ENCODE measurements around the gene SYTL3. TPM values are rescaled to one million over a fixed set of nuclear protein-coding genes. Genes with fewer than 3 reads are reported as not detected.
A peak's percentile ranks its signal among the peaks of the same experiment; 100 is the strongest.

SYTL3 gene
- total and polyA plus RNA-seq, 2 experiments from 2014 or later, result 0.07 TPM; not detected in 1

DNA sequence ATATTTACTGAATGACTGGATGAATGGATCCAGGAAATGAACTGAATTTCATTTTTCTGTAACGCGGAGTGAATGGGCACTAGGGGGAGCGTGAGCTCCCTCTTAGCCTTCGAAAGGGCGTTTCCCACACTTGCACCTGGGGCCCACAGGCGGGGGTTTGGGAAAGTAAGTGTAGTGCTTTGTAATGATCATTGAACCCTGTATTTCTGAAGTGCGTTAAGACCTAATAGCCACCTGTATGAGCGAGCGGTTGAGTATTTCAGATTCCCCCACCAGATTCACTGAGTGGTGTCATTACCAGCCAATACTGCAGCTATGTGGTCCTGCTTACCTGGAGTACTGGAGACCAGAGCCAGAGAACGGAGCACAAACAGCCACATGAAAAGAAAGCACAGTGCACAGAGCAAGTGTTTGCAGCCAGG is 10.5 kb downstream of the SYTL3 start:
- ATAC-seq, result peak; percentile 76
- Histone ChIP-seq H3K36me3 (ENCODE audit: insufficient read depth) (no peaks in the 10 kb centered on the region), H4K20me1 (replicated peaks; ENCODE audit: insufficient read depth) (no peaks in the 10 kb centered on the region), H3K4me3 (no peak overlapping the region), H3K27me3 (ENCODE audit: insufficient read depth) (no peaks in the 10 kb centered on the region), H3K4me1 (ENCODE audit: insufficient read depth) (peaks cover 18% of the 10 kb centered on the region), H2AFZ (peak overlapping the region; percentile 25), H3K27ac (ENCODE audit: low read depth) (no peak overlapping the region), H3K79me2 (replicated peaks; ENCODE audit: insufficient read depth) (no peaks in the 10 kb centered on the region), H3F3A (replicated peaks; ENCODE audit: low read depth) (no peaks in the 10 kb centered on the region), H3K4me2 (no peak overlapping the region), H3K9me2 (ENCODE audit: insufficient read depth) (no peaks in the 10 kb centered on the region)
- Mint-ChIP-seq H3K36me3 (ENCODE audit: low read depth) (no peaks in the 10 kb centered on the region), H3K4me3 (no peak overlapping the region), H3K9me3 (no peaks in the 10 kb centered on the region), H3K27me3 (ENCODE audit: insufficient read depth, low read depth, poor library complexity) (peaks cover 4% of the 10 kb centered on the region), H3K4me1 (peaks cover 20% of the 10 kb centered on the region), H3K27ac (no peak overlapping the region; the same call in 1 of the 2 replicates)
- peak; percentile 80 for DNase-seq (ENCODE audit: low spot score)
- TF ChIP-seq, protein P1, sequence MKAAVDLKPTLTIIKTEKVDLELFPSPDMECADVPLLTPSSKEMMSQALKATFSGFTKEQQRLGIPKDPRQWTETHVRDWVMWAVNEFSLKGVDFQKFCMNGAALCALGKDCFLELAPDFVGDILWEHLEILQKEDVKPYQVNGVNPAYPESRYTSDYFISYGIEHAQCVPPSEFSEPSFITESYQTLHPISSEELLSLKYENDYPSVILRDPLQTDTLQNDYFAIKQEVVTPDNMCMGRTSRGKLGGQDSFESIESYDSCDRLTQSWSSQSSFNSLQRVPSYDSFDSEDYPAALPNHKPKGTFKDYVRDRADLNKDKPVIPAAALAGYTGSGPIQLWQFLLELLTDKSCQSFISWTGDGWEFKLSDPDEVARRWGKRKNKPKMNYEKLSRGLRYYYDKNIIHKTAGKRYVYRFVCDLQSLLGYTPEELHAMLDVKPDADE (IDR thresholded peaks at IDR 0.05), result no peak
- TF ChIP-seq EZH2phosphoT487 (IDR thresholded peaks at IDR 0.05; ENCODE audit: unreplicated experiment), result no peak
- TF ChIP-seq, protein P2, sequence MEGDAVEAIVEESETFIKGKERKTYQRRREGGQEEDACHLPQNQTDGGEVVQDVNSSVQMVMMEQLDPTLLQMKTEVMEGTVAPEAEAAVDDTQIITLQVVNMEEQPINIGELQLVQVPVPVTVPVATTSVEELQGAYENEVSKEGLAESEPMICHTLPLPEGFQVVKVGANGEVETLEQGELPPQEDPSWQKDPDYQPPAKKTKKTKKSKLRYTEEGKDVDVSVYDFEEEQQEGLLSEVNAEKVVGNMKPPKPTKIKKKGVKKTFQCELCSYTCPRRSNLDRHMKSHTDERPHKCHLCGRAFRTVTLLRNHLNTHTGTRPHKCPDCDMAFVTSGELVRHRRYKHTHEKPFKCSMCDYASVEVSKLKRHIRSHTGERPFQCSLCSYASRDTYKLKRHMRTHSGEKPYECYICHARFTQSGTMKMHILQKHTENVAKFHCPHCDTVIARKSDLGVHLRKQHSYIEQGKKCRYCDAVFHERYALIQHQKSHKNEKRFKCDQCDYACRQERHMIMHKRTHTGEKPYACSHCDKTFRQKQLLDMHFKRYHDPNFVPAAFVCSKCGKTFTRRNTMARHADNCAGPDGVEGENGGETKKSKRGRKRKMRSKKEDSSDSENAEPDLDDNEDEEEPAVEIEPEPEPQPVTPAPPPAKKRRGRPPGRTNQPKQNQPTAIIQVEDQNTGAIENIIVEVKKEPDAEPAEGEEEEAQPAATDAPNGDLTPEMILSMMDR (conservative IDR thresholded peaks at IDR 0.05; ENCODE audit: low read depth in 2 of 2), result peak; percentile 74 to 78

DNA sequence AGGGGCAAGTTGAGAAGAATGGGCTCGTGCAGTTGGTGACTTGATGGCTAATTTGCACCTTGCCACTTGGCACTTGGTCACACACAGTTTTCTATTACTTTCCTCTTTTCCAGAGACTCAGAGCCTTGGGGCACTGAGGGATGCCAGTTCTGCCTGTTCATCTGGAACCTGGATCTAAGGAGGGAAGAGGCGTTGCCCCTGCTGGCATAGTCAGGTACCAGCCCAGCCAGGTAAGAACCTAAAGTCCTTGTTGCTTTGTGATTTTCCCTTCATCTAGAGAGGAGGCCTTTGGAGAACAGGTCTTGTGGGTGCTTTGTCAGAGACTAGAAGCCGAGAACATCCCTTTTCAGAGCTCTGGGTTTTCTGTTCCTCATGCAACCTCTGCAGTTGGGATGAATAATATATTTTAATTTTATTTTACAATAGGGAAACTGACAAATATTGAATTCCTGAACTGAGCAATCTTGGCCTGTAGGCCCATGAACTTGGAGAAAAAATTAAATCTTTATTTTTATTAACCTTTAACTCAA is 11.4 kb downstream of the SYTL3 start:
- H3K27me3 Mint-ChIP-seq (ENCODE audit: insufficient read depth, low read depth, poor library complexity), result peaks cover 4% of the 10 kb centered on the region
- TF ChIP-seq, protein P2 (conservative IDR thresholded peaks at IDR 0.05; ENCODE audit: low read depth in 2 of 2), result peak in 1 of 2 experiments; percentile 19; a peak in 1 of 4 replicates
- no peak for TF ChIP-seq EZH2phosphoT487 (IDR thresholded peaks at IDR 0.05; ENCODE audit: unreplicated experiment)
- TF ChIP-seq, protein P1 (IDR thresholded peaks at IDR 0.05), result no peak
- TF ChIP-seq, protein P3, sequence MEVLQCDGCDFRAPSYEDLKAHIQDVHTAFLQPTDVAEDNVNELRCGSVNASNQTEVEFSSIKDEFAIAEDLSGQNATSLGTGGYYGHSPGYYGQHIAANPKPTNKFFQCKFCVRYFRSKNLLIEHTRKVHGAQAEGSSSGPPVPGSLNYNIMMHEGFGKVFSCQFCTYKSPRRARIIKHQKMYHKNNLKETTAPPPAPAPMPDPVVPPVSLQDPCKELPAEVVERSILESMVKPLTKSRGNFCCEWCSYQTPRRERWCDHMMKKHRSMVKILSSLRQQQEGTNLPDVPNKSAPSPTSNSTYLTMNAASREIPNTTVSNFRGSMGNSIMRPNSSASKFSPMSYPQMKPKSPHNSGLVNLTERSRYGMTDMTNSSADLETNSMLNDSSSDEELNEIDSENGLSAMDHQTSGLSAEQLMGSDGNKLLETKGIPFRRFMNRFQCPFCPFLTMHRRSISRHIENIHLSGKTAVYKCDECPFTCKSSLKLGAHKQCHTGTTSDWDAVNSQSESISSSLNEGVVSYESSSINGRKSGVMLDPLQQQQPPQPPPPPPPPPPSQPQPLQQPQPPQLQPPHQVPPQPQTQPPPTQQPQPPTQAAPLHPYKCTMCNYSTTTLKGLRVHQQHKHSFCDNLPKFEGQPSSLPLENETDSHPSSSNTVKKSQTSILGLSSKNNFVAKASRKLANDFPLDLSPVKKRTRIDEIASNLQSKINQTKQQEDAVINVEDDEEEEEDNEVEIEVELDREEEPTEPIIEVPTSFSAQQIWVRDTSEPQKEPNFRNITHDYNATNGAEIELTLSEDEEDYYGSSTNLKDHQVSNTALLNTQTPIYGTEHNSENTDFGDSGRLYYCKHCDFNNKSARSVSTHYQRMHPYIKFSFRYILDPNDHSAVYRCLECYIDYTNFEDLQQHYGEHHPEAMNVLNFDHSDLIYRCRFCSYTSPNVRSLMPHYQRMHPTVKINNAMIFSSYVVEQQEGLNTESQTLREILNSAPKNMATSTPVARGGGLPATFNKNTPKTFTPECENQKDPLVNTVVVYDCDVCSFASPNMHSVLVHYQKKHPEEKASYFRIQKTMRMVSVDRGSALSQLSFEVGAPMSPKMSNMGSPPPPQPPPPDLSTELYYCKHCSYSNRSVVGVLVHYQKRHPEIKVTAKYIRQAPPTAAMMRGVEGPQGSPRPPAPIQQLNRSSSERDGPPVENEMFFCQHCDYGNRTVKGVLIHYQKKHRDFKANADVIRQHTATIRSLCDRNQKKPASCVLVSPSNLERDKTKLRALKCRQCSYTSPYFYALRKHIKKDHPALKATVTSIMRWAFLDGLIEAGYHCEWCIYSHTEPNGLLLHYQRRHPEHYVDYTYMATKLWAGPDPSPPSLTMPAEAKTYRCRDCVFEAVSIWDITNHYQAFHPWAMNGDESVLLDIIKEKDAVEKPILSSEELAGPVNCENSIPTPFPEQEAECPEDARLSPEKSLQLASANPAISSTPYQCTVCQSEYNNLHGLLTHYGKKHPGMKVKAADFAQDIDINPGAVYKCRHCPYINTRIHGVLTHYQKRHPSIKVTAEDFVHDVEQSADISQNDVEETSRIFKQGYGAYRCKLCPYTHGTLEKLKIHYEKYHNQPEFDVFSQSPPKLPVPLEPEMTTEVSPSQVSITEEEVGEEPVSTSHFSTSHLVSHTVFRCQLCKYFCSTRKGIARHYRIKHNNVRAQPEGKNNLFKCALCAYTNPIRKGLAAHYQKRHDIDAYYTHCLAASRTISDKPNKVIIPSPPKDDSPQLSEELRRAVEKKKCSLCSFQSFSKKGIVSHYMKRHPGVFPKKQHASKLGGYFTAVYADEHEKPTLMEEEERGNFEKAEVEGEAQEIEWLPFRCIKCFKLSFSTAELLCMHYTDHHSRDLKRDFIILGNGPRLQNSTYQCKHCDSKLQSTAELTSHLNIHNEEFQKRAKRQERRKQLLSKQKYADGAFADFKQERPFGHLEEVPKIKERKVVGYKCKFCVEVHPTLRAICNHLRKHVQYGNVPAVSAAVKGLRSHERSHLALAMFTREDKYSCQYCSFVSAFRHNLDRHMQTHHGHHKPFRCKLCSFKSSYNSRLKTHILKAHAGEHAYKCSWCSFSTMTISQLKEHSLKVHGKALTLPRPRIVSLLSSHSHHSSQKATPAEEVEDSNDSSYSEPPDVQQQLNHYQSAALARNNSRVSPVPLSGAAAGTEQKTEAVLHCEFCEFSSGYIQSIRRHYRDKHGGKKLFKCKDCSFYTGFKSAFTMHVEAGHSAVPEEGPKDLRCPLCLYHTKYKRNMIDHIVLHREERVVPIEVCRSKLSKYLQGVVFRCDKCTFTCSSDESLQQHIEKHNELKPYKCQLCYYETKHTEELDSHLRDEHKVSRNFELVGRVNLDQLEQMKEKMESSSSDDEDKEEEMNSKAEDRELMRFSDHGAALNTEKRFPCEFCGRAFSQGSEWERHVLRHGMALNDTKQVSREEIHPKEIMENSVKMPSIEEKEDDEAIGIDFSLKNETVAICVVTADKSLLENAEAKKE (CRISPR knock-in tag; IDR thresholded peaks at IDR 0.05), result no peak
- H4K20me1 ChIP-seq (replicated peaks; ENCODE audit: insufficient read depth), result no peaks in the 10 kb centered on the region
- H3K27ac Mint-ChIP-seq, result no peak overlapping the region
- ATAC-seq, result peak; percentile 60
- H3K27me3 ChIP-seq (ENCODE audit: insufficient read depth), result no peaks in the 10 kb centered on the region
- no peak overlapping the region for H3K27ac ChIP-seq (ENCODE audit: low read depth)
- no peaks in the 10 kb centered on the region for H3K79me2 ChIP-seq (replicated peaks; ENCODE audit: insufficient read depth)
- no peaks in the 10 kb centered on the region for H3F3A ChIP-seq (replicated peaks; ENCODE audit: low read depth)
- H3K36me3 Mint-ChIP-seq (ENCODE audit: low read depth), result no peaks in the 10 kb centered on the region
- H3K4me1 ChIP-seq (ENCODE audit: insufficient read depth), result peaks cover 18% of the 10 kb centered on the region
- no peak overlapping the region for H3K4me3 ChIP-seq
- no peak overlapping the region for H3K4me3 Mint-ChIP-seq
- no peaks in the 10 kb centered on the region for H3K9me2 ChIP-seq (ENCODE audit: insufficient read depth)
- no peak overlapping the region for H2AFZ ChIP-seq
- no peak overlapping the region for H3K4me2 ChIP-seq
- no peaks in the 10 kb centered on the region for H3K9me3 Mint-ChIP-seq
- H3K4me1 Mint-ChIP-seq, result peaks cover 17% of the 10 kb centered on the region
- DNase-seq (ENCODE audit: low spot score), result peak; percentile 51
- no peaks in the 10 kb centered on the region for H3K36me3 ChIP-seq (ENCODE audit: insufficient read depth)
